Omental fat pad (tissue), 4 donors: Measurements from ENCODE around the gene CNOT1. TPM values are rescaled to one million over a fixed set of nuclear protein-coding genes. Genes with fewer than 3 reads are reported as not detected.

Experiments used
- ATAC-seq: fragments of 150-250 bp; one replicate; pipeline ENCODE4 v1.9.1; 2016; ENCODE audit warnings: mild to moderate bottlenecking, moderate library complexity; ENCODE audit not compliant: low FRiP score
- DNase-seq: peaks from one replicate; pipeline ENCODE4 v3.0.0-alpha.2; 2019; ENCODE audit warnings: low spot score
- total RNA-seq, 4 donors: library from RNA; depleted of rRNA; stranded (reverse); fragments of >200 nt; gene quantifications; one replicate each; pipeline ENCODE4 v1.1.0, GENCODE V29; 2016
- TF ChIP-seq, protein P1 (sequence below), 3 donors: fragments of 450-650 bp; IDR thresholded peaks; one replicate each; pipeline ENCODE4 v1.5.1; 2016 to 2017; ENCODE audit warnings: antibody characterized with exemption in 3 of 3, mild to moderate bottlenecking in 3 of 3, moderate library complexity in 2 of 3

CNOT1 gene
- total RNA-seq, 4 donors from 2014 or later = 85.4 to 132 (median 103) TPM

DNA sequence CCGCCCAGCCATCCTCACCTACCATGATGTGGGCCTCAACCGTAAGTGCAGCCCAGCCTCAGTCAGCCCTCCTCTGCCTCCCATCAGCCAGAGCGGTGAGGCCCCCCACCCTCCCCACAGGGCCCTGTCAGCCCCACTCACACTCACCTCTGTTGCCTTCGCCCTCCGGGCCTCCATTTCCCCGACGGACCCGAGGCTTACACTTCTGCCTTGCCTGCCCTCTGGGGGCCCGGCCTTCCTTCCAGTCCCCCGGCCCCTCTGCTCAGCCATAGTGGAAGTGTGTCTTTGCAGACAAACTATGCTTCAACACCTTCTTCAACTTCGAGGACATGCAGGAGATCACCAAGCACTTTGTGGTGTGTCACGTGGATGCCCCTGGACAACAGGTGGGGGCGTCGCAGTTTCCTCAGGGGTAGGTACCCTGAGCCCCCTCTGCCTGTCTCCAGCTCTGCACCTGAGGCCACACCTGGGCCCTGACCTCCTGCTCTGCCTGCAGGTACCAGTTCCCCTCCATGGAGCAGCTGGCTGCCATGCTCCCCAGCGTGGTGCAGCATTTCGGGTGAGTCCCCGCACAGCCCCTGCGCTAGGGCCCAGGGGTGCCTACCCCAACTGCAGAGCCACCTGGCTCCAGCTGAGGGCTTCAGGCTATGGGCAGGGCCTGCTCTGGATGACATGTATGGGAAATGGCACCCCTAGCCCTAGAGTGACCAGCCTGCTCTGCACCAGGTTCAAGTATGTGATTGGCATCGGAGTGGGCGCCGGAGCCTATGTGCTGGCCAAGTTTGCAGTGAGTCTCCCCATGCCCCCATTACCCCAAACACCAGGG is 125.5 kb downstream of the CNOT1 start:
- ATAC-seq (no peak), DNase-seq (no peak)
- TF ChIP-seq, protein P1, sequence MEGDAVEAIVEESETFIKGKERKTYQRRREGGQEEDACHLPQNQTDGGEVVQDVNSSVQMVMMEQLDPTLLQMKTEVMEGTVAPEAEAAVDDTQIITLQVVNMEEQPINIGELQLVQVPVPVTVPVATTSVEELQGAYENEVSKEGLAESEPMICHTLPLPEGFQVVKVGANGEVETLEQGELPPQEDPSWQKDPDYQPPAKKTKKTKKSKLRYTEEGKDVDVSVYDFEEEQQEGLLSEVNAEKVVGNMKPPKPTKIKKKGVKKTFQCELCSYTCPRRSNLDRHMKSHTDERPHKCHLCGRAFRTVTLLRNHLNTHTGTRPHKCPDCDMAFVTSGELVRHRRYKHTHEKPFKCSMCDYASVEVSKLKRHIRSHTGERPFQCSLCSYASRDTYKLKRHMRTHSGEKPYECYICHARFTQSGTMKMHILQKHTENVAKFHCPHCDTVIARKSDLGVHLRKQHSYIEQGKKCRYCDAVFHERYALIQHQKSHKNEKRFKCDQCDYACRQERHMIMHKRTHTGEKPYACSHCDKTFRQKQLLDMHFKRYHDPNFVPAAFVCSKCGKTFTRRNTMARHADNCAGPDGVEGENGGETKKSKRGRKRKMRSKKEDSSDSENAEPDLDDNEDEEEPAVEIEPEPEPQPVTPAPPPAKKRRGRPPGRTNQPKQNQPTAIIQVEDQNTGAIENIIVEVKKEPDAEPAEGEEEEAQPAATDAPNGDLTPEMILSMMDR (IDR thresholded peaks at IDR 0.05) = no peak

DNA sequence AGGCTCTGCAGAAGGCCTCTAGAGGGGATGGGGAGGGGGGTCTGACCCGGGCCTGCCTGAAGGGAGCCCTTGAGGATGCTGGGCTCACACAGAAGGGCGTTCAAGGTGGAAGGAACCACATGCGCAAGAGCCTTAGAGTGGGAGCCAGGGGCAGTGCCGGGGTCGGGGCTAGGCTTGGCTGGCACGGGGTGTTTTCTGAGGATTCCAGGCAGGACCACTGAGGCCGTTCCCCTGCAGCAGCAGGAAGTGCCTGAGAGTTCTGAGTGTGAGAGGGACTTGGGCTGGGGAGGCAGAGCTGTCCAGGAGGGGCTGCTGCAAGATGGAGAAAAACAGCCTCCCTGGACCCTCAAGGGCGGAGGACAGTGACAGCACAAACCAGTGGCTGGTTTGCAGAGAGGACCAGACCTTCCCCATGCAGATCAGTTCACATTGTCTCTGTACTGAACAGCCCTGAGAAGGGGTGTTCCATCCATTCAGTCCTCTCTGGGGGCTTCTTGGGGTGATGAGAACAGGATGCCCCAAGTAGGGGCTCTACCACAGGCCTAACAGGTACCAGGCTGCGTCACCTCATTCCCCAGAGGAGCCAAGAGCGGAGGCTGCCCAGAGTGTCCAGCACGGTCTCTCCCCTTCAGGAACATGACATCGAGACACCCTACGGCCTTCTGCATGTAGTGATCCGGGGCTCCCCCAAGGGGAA is 126.3 kb downstream of the CNOT1 start:
- ATAC-seq (no peak), DNase-seq (no peak)
- TF ChIP-seq, protein P1 (IDR thresholded peaks at IDR 0.05) = no peak

DNA sequence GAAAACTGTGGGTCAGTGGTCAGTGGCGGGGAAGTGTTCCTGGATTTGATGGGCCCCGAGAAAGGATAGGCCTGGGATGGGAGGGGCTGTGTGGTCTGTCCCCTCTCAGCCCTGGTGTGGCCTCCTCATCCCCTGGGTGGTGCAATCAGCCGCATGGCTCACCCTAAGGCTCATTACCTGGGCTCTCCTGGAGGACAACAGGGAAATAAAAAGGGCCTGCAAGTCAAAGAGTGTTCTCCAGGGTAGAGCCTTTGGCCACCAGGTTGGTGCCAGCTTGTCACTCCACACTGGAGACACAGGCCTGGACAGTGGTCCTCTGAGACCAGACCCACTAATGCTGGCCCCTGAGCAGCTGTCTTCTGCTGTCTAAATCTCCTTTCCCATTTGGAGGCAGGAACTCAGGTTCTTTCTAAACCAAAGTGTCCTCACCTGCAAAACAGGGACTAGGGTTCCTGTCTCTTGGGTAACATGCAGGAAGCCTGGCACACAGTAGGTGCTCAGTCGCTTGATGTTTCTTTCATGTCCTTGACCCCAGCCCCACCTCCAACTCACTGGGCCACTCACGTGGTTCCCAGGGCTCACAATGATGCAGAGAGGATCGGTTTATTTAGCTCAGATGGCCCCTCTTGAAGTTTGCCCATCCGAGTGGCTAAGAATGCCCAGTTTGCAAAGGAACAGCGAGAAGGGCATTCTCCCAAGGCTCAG is 127.3 kb downstream of the CNOT1 start:
- no peak for DNase-seq

DNA sequence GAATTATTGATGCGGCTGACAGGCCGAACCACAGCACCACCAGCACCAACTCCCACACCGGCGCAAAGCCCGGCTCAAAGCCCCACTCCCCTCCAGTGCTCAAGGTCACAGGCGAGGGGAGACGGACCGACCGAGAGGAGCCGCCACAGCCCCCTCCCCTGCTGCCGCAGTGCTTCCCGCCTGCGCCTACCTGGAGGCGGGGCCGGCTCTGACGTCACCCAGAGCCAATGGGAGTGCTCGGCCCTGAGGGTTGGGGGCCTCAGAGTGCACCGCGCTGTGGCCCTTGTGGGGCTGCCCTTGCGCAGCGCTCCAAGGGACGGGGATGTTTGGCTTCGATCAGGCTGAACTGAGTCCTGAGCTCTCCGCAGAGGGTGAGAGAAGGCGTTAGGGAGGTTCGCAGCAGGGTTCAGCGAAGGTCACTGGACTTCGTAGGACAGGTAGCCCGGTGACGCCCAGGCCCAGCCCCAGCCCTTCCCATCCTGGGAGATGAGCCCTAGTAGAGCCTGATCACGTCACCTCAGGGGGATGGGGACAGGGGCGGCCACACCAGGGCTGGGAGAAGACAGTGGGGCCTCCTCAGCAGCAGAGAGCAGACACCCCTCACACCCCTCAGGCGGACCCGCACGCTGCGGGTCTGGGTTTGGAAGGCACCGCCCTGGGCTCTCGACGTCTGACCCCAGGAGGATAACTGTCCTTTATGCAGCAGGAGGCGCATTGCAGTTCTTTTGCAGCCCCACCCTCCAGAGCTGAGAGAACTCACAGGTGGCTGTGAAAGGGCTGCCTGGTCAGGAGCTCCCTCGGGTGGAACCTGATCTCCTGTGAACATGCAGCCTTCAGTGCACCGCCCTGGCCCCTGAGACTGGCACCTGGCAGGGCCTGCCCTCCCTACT is 128.1 kb downstream of the CNOT1 start:
- no peak for ATAC-seq
- no peak for DNase-seq
- TF ChIP-seq, protein P1 (IDR thresholded peaks at IDR 0.05) = no peak

More for the DNA sequence above, 127.3 kb downstream of the CNOT1 start:
- TF ChIP-seq, protein P1 (IDR thresholded peaks at IDR 0.05) = no peak
- no peak for ATAC-seq

DNA sequence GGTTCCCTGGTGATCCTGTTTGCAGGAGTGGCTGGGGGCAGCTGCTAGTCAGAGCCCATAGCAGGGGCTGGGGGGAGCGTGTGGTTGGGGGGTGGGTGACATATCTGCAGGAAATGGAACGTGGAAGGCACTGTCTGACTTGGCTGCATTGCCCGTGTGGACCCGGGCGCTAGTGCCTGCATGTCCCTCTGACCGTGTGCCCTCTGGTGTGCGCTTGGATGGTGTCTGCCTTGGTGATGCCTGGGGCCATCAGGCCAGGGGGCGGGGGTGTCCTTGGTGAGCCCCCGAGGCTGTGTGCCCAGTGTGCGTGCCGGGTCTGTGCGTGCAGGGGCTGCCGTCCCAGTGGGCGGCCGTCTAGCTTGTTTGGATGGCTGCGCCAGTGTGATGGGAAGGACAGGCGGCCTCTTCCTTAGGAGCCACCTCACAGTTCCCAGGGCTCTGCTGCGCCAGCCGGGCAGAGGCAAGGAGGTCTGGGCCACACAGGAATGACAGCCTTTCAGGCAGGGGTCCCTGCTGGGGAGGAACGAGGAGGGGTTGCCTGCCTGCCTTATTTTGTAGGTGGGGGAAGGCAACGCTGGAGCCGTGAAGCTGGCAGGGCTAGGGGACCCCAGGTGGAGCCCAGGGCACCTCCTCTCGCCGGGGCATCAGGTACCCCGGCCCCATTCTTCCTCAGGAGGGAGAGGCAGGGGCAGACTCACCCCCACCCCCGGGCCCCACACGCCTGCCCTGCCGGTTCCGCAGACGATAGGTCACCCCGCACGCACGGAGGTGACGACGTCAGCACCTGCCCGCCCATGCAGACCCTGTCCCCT is 129.0 kb downstream of the CNOT1 start:
- no peak for DNase-seq
- TF ChIP-seq, protein P1 (IDR thresholded peaks at IDR 0.05) = no peak
- ATAC-seq = no peak
